ENCODE data around the gene SUPT6H.

GRCh38 chr17:28744972-28745785 is 83.2 kb downstream of the SUPT6H start:
- TF ChIP-seq JUN (CRISPR knock-in tag; IDR thresholded peaks at IDR 0.05): no peak
- no peak for TF ChIP-seq CTCF (IDR thresholded peaks at IDR 0.05)
- TF ChIP-seq ATF2 (CRISPR knock-in tag; IDR thresholded peaks at IDR 0.05; ENCODE audit: borderline replicate concordance, low read depth): no peak
